ENCODE measurements around the gene RFX7. TPM values are rescaled to one million over a fixed set of nuclear protein-coding genes. Genes with fewer than 3 reads are reported as not detected.

The RFX7 gene
- total and polyA plus RNA-seq, 10 donors = 2.7 to 30.2 (median 20.9) TPM

GRCh38 chr15:56124391-56124790 is 119.3 kb downstream of the RFX7 start:
- Histone ChIP-seq H3K4me1 (no peaks in the 10 kb centered on the region), H3K27ac (no peak overlapping the region), H3K9me3 (peaks cover 3 to 70% (median 62%) of the 10 kb centered on the region in 8 donors), H3K36me3 (peaks cover 0 to 66% (median 13%) of the 10 kb centered on the region in 6 donors), H3K27me3 (replicated peaks in 1 of 7) (no peaks in the 10 kb centered on the region), H3K4me3 (no peak overlapping the region)
- TF ChIP-seq POLR2A (IDR thresholded peaks at IDR 0.05) = no peak
- TF ChIP-seq, protein P1, sequence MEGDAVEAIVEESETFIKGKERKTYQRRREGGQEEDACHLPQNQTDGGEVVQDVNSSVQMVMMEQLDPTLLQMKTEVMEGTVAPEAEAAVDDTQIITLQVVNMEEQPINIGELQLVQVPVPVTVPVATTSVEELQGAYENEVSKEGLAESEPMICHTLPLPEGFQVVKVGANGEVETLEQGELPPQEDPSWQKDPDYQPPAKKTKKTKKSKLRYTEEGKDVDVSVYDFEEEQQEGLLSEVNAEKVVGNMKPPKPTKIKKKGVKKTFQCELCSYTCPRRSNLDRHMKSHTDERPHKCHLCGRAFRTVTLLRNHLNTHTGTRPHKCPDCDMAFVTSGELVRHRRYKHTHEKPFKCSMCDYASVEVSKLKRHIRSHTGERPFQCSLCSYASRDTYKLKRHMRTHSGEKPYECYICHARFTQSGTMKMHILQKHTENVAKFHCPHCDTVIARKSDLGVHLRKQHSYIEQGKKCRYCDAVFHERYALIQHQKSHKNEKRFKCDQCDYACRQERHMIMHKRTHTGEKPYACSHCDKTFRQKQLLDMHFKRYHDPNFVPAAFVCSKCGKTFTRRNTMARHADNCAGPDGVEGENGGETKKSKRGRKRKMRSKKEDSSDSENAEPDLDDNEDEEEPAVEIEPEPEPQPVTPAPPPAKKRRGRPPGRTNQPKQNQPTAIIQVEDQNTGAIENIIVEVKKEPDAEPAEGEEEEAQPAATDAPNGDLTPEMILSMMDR (IDR thresholded peaks at IDR 0.05 in 8 of 11, conservative IDR thresholded peaks at IDR 0.05 in 3 of 11) = no peak
- no peak for TF ChIP-seq POLR2AphosphoS5 (IDR thresholded peaks at IDR 0.05)
- intact Hi-C loops (cut with DNase I; ENCODE audit: low total_unique reads) = no loop called here
- DNase-seq = no peak
- 90 to 100% (median 96%) methylated on average over 4 of the region's 4 CpGs for WGBS, 5 donors

DNA sequence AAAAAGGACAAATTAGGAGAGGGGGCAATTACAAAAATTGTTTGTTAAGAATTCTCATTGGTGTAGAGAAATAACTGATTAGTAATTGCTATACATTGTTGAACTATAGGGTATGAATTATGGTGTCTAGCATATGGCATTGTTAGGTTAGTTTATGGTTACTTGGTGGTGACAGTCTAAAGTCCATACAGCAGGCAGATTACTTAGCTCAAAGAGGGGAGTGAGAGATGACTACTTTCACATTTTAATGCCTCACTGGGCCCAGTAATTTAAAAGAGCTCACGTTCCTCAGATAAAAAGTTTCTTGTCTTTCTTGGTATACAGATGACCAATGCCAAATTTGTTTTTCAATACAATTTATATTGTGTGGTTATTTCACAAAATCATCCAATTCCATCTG is 137.8 kb downstream of the RFX7 start:
- 70 to 86% (median 79%) methylated on average over 1 of the region's 1 CpG for WGBS, 5 donors

DNA sequence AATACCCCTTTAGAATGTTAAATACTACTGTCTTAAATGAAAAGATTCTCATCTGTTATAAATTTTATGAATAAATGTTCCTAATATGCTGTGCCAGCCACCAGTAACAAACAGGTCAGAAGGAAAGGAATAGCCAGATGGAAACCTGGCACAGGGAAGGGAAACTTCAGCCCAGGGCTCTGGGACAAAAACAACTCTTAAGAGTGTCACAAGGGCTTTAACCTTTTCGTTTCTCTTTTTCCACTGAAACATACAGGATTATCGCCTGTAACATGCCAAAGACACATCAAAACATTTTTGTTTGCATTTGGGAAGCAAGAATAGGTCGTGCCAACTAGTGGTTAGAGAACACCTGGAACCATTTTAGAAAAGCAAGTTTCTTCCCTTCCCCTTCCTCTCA is 141.2 kb downstream of the RFX7 start:
- no peak overlapping the region for H3K4me3 ChIP-seq
- TF ChIP-seq POLR2AphosphoS5 (IDR thresholded peaks at IDR 0.05) (no peak), POLR2A (IDR thresholded peaks at IDR 0.05) (no peak)
- TF ChIP-seq, protein P1 (IDR thresholded peaks at IDR 0.05 in 8 of 11, conservative IDR thresholded peaks at IDR 0.05 in 3 of 11) = no peak
- H3K36me3 ChIP-seq = peaks cover 0 to 59% (median 15%) of the 10 kb centered on the region in 6 donors
- intact Hi-C loops (cut with DNase I; ENCODE audit: low total_unique reads) = no loop called here
- no peaks in the 10 kb centered on the region for H3K4me1 ChIP-seq
- H3K27me3 ChIP-seq (replicated peaks in 1 of 7) = no peaks in the 10 kb centered on the region
- 81 to 95% (median 90%) methylated on average over 3 of the region's 3 CpGs for WGBS, 5 donors
- H3K9me3 ChIP-seq = no peaks in the 10 kb centered on the region
- H3K27ac ChIP-seq = no peak overlapping the region
- DNase-seq = no peak

More for the DNA sequence above, 137.8 kb downstream of the RFX7 start:
- Histone ChIP-seq H3K36me3 (peaks cover 0 to 28% (median 5%) of the 10 kb centered on the region in 6 donors), H3K4me3 (no peak overlapping the region), H3K27ac (no peak overlapping the region), H3K4me1 (no peaks in the 10 kb centered on the region), H3K9me3 (no peaks in the 10 kb centered on the region), H3K27me3 (replicated peaks in 1 of 7) (no peaks in the 10 kb centered on the region)
- intact Hi-C loops (cut with DNase I; ENCODE audit: low total_unique reads) = no loop called here
- DNase-seq = no peak
- TF ChIP-seq, protein P1 (IDR thresholded peaks at IDR 0.05 in 8 of 11, conservative IDR thresholded peaks at IDR 0.05 in 3 of 11) = no peak
- no peak for TF ChIP-seq POLR2AphosphoS5 (IDR thresholded peaks at IDR 0.05)
- TF ChIP-seq POLR2A (IDR thresholded peaks at IDR 0.05) = no peak

DNA sequence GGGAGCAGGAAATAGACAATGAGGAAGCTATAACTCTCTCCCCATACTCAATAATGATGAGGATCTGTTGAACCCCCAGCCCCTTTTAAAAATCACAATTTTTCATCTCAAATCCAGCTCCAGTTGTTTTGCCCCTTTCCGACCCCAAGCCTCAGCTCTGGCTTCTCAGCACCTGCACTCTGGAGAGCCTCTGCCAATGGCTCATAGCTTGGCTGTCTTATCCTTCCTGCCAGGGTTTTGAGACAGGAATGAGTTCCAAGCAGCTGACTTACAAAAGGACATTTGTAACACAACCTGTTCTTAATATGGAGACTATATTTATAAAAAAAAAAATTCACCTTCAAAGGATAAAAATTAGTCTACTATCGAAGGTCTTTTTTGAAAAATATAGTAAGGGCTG is 144.4 kb downstream of the RFX7 start:
- Histone ChIP-seq H3K9me3 (no peaks in the 10 kb centered on the region), H3K36me3 (peaks cover 2 to 90% (median 45%) of the 10 kb centered on the region in 6 donors), H3K27me3 (replicated peaks in 1 of 7) (no peaks in the 10 kb centered on the region), H3K27ac (no peak overlapping the region), H3K4me3 (no peak overlapping the region), H3K4me1 (no peaks in the 10 kb centered on the region)
- intact Hi-C loops (cut with DNase I; ENCODE audit: low total_unique reads) = no loop called here
- WGBS, 5 donors = 93 to 100% (median 95%) methylated on average over 2 of the region's 2 CpGs
- DNase-seq = no peak
- TF ChIP-seq POLR2A (IDR thresholded peaks at IDR 0.05) (no peak), POLR2AphosphoS5 (IDR thresholded peaks at IDR 0.05) (no peak)
- TF ChIP-seq, protein P1 (IDR thresholded peaks at IDR 0.05 in 8 of 11, conservative IDR thresholded peaks at IDR 0.05 in 3 of 11) = no peak

Data from spleen (tissue), 11 donors.